MM.1S (cell line): ENCODE results near the gene C1orf21.

Experiments
- DNase-seq: peaks from one replicate; pipeline ENCODE4 v3.0.0-alpha.2; 2015
- H2AFZ ChIP-seq: fragments of 300-600 bp; sonication (generic); 2 replicates; pipeline ENCODE4 v1.6.0; 2016; ENCODE audit warnings: antibody characterized with exemption, low read length
- H3F3A ChIP-seq: fragments of 300-600 bp; sonication (generic); 2 replicates; pipeline ENCODE4 v1.6.1; 2016; ENCODE audit warnings: mild to moderate bottlenecking, antibody characterized with exemption, low read length, moderate library complexity, mixed read lengths; ENCODE audit not compliant: insufficient read depth
- H3K27ac ChIP-seq: fragments of 300-600 bp; sonication (generic); 2 replicates; pipeline ENCODE4 v1.5.1; 2016; ENCODE audit warnings: mild to moderate bottlenecking, low read length
- H3K27me3 ChIP-seq: fragments of 300-600 bp; sonication (generic); replicated peaks from 2 replicates; pipeline ENCODE4 v1.6.0; 2016; ENCODE audit warnings: low read length; ENCODE audit not compliant: insufficient read depth
- H3K36me3 ChIP-seq: fragments of 300-600 bp; sonication (generic); replicated peaks from 2 replicates; pipeline ENCODE4 v1.6.1; 2016; ENCODE audit warnings: mild to moderate bottlenecking, low read length, mixed read lengths; ENCODE audit not compliant: insufficient read depth
- H3K4me1 ChIP-seq: fragments of 300-600 bp; sonication (generic); 2 replicates; pipeline ENCODE4 v1.6.1; 2016; ENCODE audit warnings: low read length, mixed read lengths
- H3K4me2 ChIP-seq: fragments of 300-600 bp; sonication (generic); 2 replicates; pipeline ENCODE4 v1.6.0; 2016; ENCODE audit warnings: low read depth, low read length
- H3K4me3 ChIP-seq: fragments of 300-600 bp; sonication (generic); 2 replicates; pipeline ENCODE4 v1.5.1; 2016; ENCODE audit warnings: low read length, mixed read lengths
- H3K79me2 ChIP-seq: fragments of 300-600 bp; sonication (generic); 2 replicates; pipeline ENCODE4 v1.6.1; 2016; ENCODE audit warnings: mixed run types, low read length, mixed read lengths
- H3K9ac ChIP-seq: fragments of 300-600 bp; sonication (generic); 2 replicates; pipeline ENCODE4 v1.6.1; 2016; ENCODE audit warnings: low read length, mixed read lengths
- H3K9me2 ChIP-seq: fragments of 300-600 bp; sonication (generic); replicated peaks from 2 replicates; pipeline ENCODE4 v1.6.1; 2016; ENCODE audit warnings: mild to moderate bottlenecking, low read length, mixed read lengths; ENCODE audit not compliant: insufficient read depth
- H3K9me3 ChIP-seq: fragments of 300-600 bp; sonication (generic); replicated peaks from 2 replicates; pipeline ENCODE4 v1.6.1; 2016; ENCODE audit warnings: mild to moderate bottlenecking, low read length, mixed read lengths; ENCODE audit not compliant: insufficient read depth
- H4K20me1 ChIP-seq: fragments of 300-600 bp; sonication (generic); 2 replicates; pipeline ENCODE4 v1.6.1; 2016; ENCODE audit warnings: mild to moderate bottlenecking, low read length, moderate library complexity, mixed read lengths; ENCODE audit not compliant: insufficient read depth
- EZH2 ChIP-seq: fragments of 300-600 bp; sonication (generic); optimal IDR thresholded peaks from 2 replicates; pipeline ENCODE3; 2017; ENCODE audit warnings: low read depth, mild to moderate bottlenecking, antibody characterized with exemption, low read length, mixed read lengths
- EZH2phosphoT487 ChIP-seq: fragments of 300-600 bp; sonication (generic); IDR thresholded peaks from 2 replicates; pipeline ENCODE4 v1.6.1; 2018; ENCODE audit warnings: antibody characterized with exemption, low read length
- TF ChIP-seq, protein P1 (sequence below): fragments of 300-600 bp; sonication (generic); IDR thresholded peaks from 2 replicates; pipeline ENCODE4 v1.5.1; 2016; ENCODE audit warnings: antibody characterized with exemption, low read length, mixed read lengths

C1orf21 gene

DNA sequence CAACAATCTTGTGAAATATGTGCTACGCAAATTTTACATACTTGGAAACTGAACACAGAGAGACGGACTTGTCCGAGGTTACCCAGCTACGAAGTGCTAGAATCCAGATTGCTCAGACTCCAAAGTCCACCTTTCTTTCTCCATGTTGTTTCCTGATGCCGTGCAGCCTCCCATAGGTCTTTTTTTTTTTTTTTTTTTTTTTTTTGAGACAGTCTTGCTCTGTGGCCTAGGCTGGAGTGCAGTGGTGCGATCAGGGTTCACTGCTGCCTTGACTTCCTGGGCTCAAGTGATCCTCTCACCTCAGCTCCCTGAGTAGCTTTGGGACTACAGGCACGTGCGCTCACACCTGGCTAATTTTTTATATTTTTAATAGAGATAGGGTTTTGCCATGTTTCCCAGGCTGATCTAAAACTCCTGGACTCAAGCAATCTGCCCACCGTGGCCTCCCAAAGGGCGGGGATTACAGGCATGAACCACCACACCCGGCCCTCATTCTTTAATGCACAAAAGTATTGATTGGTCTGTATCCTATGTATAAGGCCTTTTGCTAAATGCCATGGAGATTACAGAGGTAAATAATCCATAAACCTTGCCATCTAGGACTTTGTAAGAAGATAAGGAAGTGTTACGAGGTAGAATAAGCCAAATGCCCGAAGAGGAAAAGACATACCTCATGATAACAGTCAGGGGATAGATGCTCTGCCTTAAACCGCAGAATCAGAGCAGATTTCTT, 92.8 kb downstream of the C1orf21 start:
- Histone ChIP-seq H3K4me1 (peaks cover 14% of the 10 kb centered on the region), H3K4me3 (no peak overlapping the region), H3K9me3 (no peaks in the 10 kb centered on the region), H3K79me2 (peaks cover 15% of the 10 kb centered on the region), H3K4me2 (no peak overlapping the region), H3F3A (no peaks in the 10 kb centered on the region), H2AFZ (no peak overlapping the region), H3K9me2 (no peaks in the 10 kb centered on the region), H3K9ac (no peak overlapping the region), H3K36me3 (no peaks in the 10 kb centered on the region), H4K20me1 (no peaks in the 10 kb centered on the region), H3K27me3 (no peaks in the 10 kb centered on the region), H3K27ac (no peak overlapping the region)
- TF ChIP-seq, protein P1, sequence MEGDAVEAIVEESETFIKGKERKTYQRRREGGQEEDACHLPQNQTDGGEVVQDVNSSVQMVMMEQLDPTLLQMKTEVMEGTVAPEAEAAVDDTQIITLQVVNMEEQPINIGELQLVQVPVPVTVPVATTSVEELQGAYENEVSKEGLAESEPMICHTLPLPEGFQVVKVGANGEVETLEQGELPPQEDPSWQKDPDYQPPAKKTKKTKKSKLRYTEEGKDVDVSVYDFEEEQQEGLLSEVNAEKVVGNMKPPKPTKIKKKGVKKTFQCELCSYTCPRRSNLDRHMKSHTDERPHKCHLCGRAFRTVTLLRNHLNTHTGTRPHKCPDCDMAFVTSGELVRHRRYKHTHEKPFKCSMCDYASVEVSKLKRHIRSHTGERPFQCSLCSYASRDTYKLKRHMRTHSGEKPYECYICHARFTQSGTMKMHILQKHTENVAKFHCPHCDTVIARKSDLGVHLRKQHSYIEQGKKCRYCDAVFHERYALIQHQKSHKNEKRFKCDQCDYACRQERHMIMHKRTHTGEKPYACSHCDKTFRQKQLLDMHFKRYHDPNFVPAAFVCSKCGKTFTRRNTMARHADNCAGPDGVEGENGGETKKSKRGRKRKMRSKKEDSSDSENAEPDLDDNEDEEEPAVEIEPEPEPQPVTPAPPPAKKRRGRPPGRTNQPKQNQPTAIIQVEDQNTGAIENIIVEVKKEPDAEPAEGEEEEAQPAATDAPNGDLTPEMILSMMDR = no peak
- TF ChIP-seq EZH2 (no peak), EZH2phosphoT487 (no peak)
- no peak for DNase-seq

GRCh38 chr1:184480736-184481135, 93.9 kb downstream of the C1orf21 start:
- Histone ChIP-seq H3F3A (no peaks in the 10 kb centered on the region), H3K4me1 (peaks cover 14% of the 10 kb centered on the region), H3K36me3 (no peaks in the 10 kb centered on the region), H3K79me2 (peaks cover 18% of the 10 kb centered on the region), H3K9ac (no peak overlapping the region), H4K20me1 (no peaks in the 10 kb centered on the region), H3K27ac (no peak overlapping the region), H3K9me3 (no peaks in the 10 kb centered on the region), H3K27me3 (no peaks in the 10 kb centered on the region), H2AFZ (no peak overlapping the region), H3K4me2 (no peak overlapping the region), H3K4me3 (no peak overlapping the region), H3K9me2 (no peaks in the 10 kb centered on the region)
- no peak for DNase-seq
- TF ChIP-seq, protein P1 = no peak
- TF ChIP-seq EZH2 = no peak
- no peak for TF ChIP-seq EZH2phosphoT487

DNA sequence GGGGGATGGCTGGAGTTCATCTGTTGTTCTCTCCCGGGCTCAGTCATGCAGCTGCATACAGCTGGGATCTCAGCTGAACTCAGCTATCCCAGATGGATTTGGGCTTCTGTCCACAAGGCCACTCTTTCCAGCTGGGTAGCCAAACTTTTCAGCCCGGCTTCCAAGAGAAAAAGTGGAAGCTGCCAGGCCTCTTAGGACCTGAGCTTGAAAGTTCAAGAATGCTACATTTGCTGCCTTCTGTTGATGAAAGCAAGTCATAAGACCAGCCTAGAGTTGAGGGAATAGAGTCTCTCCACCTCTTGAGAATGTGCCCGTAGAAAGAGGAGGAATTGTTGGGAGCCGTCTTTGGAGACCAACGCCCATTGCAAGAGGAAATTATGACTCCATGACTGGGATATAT, 95.3 kb downstream of the C1orf21 start:
- H3K79me2 ChIP-seq = peaks cover 27% of the 10 kb centered on the region
- no peak overlapping the region for H3K27ac ChIP-seq
- H3K36me3 ChIP-seq = no peaks in the 10 kb centered on the region
- H3K4me2 ChIP-seq = no peak overlapping the region; the same call in 1 of the 2 replicates
- H3K9me3 ChIP-seq = no peaks in the 10 kb centered on the region
- peaks cover 27% of the 10 kb centered on the region for H3K4me1 ChIP-seq
- H3K27me3 ChIP-seq = no peaks in the 10 kb centered on the region
- H3K9ac ChIP-seq = no peak overlapping the region
- no peak for DNase-seq
- TF ChIP-seq, protein P1 = no peak
- TF ChIP-seq EZH2 = no peak
- TF ChIP-seq EZH2phosphoT487 = no peak
- H3K9me2 ChIP-seq = no peaks in the 10 kb centered on the region
- H4K20me1 ChIP-seq = no peaks in the 10 kb centered on the region
- no peak overlapping the region for H3K4me3 ChIP-seq
- H2AFZ ChIP-seq = no peak overlapping the region
- no peaks in the 10 kb centered on the region for H3F3A ChIP-seq
